Stimulated activated naive B cell treated with anti-CD40 and anti-IgM and Interleukin-4, amounts not matched to agents 10 μg/mL and 1 μg/mL and 100 μg/mL, for 72 hours (primary cell): Measurements from ENCODE around the gene TXNDC2.

Experiments
- ATAC-seq, 2 donors: fragments of 150-1000 bp; cut with Tn5 transposase; replicated peaks; 2 replicates each; pipeline ENCODE4 v1.10.0; 2021; ENCODE audit warnings: moderate library complexity in 1 of 2
- DNase-seq: peaks from one replicate; pipeline ENCODE4 v3.0.0; 2021
- H3K27ac Mint-ChIP-seq: one replicate; pipeline ENCODE4 v1.8.0; 2022; ENCODE audit warnings: mild to moderate bottlenecking, mixed read lengths
- H3K27me3 Mint-ChIP-seq, 2 donors: one replicate each; pipeline ENCODE4 v1.8.0; 2022; ENCODE audit warnings: mixed read lengths in 2 of 2
- H3K36me3 Mint-ChIP-seq, 2 donors: one replicate each; pipeline ENCODE4 v1.8.0; 2022; ENCODE audit warnings: mixed read lengths in 2 of 2, mild to moderate bottlenecking in 1 of 2
- H3K4me1 Mint-ChIP-seq, 2 donors: one replicate each; pipeline ENCODE4 v1.8.0; 2022; ENCODE audit warnings: mixed read lengths in 2 of 2, mild to moderate bottlenecking in 1 of 2
- H3K4me3 Mint-ChIP-seq, 2 donors: one replicate each; pipeline ENCODE4 v1.8.0; 2022; ENCODE audit warnings: mild to moderate bottlenecking in 2 of 2, mixed read lengths in 2 of 2, moderate library complexity in 1 of 2
- H3K9me3 Mint-ChIP-seq, 2 donors: one replicate each; pipeline ENCODE4 v1.8.0; 2022; ENCODE audit warnings: mixed read lengths in 2 of 2, mild to moderate bottlenecking in 1 of 2

Gene TXNDC2

GRCh38 chr18:9930299-9930884 lies 44.6 kb downstream of the TXNDC2 start:
- peaks cover 19 to 45% of the 10 kb centered on the region in 2 donors for H3K4me1 Mint-ChIP-seq

DNA sequence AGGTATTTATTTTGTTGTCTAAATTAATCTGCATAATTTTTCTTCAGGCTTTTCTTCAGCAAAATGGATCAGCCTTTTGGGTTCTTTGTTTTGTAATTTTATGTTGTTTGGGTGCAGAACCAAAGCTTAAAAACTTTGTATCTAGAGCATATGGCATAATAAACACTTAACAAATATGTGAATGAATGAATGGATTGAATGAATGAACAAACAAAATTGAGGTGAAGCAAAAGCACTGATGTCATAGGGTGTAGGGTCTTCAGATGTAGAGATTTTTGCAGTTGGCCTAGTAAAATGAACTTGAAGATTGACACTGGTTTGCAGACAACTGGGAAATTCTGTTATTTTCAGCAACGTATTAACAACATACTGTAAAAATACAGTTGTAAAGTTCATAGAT lies 45.4 kb downstream of the TXNDC2 start:
- H3K4me3 Mint-ChIP-seq, result no peak overlapping the region
- H3K9me3 Mint-ChIP-seq, result no peaks in the 10 kb centered on the region
- H3K27me3 Mint-ChIP-seq, result no peaks in the 10 kb centered on the region
- H3K27ac Mint-ChIP-seq, result no peak overlapping the region
- H3K36me3 Mint-ChIP-seq, result peaks cover 11 to 17% of the 10 kb centered on the region in 2 donors
- peaks cover 18 to 44% of the 10 kb centered on the region in 2 donors for H3K4me1 Mint-ChIP-seq
- DNase-seq (no peak), ATAC-seq (no peak)

More at GRCh38 chr18:9930299-9930884, 44.6 kb downstream of the TXNDC2 start:
- no peak overlapping the region for H3K4me3 Mint-ChIP-seq
- no peaks in the 10 kb centered on the region for H3K9me3 Mint-ChIP-seq
- DNase-seq (no peak), ATAC-seq (no peak)
- peaks cover 11 to 17% of the 10 kb centered on the region in 2 donors for H3K36me3 Mint-ChIP-seq
- H3K27me3 Mint-ChIP-seq, result no peaks in the 10 kb centered on the region
- H3K27ac Mint-ChIP-seq, result no peak overlapping the region

GRCh38 chr18:9931678-9932077 lies 45.9 kb downstream of the TXNDC2 start:
- Mint-ChIP-seq H3K9me3 (no peaks in the 10 kb centered on the region), H3K36me3 (peaks cover 11 to 21% of the 10 kb centered on the region in 2 donors), H3K4me3 (no peak overlapping the region), H3K27ac (no peak overlapping the region), H3K4me1 (peaks cover 15 to 38% of the 10 kb centered on the region in 2 donors), H3K27me3 (no peaks in the 10 kb centered on the region)
- ATAC-seq (no peak), DNase-seq (no peak)

- Mint-ChIP-seq H3K9me3 (no peaks in the 10 kb centered on the region), H3K27ac (peak overlapping the region; percentile 72), H3K4me1 (peaks cover 6 to 17% of the 10 kb centered on the region in 2 donors), H3K4me3 (no peak overlapping the region), H3K36me3 (peaks cover 11 to 22% of the 10 kb centered on the region in 2 donors), H3K27me3 (no peaks in the 10 kb centered on the region)
- DNase-seq (no peak), ATAC-seq (no peak)
Observed at GRCh38 chr18:9933865-9934264, 48.1 kb downstream of the TXNDC2 start.

GRCh38 chr18:9934274-9934673 lies 48.5 kb downstream of the TXNDC2 start:
- ATAC-seq (no peak), DNase-seq (no peak)
- peaks cover 4 to 13% of the 10 kb centered on the region in 2 donors for H3K4me1 Mint-ChIP-seq
- H3K4me3 Mint-ChIP-seq, result no peak overlapping the region
- peak overlapping the region; percentile 72 for H3K27ac Mint-ChIP-seq
- H3K27me3 Mint-ChIP-seq, result no peaks in the 10 kb centered on the region
- peaks cover 11 to 25% of the 10 kb centered on the region in 2 donors for H3K36me3 Mint-ChIP-seq
- no peaks in the 10 kb centered on the region for H3K9me3 Mint-ChIP-seq
